DMS53 (cell line): Measurements from ENCODE around the gene LUC7L.
"Not testable (repeated sequence)": the region's sequence is repeated elsewhere in the genome, so short reads cannot be mapped to it uniquely, and the experiment has no call there.

Source experiments
- DNase-seq: peaks from one replicate; lab custom pipeline; 2025; lab: John Stamatoyannopoulos, UW

LUC7L gene

DNA sequence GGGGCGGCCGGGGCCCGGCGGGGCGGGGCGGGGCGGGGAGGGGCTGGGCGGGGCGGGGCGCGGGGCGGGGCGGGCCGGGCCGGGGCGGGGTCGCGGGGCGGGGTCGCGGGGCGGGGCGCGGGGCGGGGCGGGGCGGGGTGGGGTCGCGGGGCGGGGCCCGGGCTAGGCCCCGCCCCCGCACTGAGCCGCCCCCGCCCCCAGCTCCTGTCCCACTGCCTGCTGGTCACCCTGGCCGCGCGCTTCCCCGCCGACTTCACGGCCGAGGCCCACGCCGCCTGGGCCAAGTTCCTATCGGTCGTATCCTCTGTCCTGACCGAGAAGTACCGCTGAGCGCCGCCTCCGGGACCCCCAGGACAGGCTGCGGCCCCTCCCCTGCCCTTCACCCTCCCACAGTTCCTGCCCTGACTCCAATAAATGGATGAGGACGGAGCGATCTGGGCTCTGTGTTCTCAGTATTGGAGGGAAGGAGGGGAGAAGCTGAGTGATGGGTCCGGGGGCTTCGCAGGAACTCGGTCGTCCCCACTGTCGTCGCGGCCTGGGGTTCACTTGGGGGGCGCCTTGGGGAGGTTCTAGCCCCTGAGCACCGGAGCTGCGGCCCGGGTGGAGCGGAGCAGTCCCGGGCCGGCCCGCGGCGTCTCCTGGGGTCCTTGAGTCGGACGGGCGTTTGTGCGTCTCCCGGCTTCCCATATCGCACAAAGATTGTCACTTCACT, 64.3 kb downstream of the LUC7L start:
- DNase-seq = no peak

DNA sequence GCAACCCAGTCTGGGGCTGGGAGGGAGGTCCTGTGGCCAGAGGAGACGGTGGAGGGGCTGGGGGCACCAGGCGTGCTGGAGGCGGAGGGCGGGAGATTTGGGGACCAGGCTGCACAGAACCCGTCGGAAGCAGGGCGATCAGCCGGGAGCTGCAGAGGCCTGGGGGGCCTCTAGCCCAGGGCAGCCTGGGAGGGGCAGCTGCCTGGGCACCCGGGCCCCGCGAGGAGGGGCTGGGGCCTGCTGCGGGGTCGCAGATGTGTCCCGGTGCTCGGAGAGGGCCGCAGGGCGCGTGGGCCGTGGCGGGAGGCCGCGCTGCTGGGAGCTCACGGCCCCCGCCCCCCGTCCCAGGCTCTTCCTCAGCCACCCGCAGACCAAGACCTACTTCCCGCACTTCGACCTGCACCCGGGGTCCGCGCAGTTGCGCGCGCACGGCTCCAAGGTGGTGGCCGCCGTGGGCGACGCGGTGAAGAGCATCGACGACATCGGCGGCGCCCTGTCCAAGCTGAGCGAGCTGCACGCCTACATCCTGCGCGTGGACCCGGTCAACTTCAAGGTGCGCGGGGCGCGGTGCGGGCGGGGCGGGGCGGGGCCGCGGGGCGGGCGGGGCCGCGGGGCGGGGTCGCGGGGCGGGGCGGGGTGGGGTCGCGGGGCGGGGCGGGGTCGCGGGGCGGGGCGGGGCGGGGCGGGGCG, 65.0 kb downstream of the LUC7L start:
- DNase-seq = not testable (repeated sequence)

DNA sequence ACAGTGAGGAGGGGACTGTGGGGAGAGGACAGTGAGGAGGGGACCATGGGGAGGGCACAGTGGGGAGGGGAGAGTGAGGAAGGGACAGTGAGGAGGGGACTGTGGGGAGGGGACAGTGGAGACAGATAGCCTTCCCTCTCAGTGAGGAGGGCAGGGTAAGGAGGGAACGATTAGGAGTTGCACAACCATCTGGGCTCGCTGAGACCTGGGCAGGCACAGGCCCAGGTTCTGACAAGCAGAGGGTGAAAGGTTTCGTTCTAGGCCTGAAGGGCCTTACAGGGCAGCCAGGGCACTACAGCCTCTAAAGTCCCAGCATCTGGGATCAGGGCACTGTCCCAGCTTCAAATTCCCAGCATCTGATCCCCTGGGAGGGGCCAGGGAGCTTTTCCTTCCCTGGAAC, 65.6 kb downstream of the LUC7L start:
- DNase-seq = not testable (repeated sequence)

DNA sequence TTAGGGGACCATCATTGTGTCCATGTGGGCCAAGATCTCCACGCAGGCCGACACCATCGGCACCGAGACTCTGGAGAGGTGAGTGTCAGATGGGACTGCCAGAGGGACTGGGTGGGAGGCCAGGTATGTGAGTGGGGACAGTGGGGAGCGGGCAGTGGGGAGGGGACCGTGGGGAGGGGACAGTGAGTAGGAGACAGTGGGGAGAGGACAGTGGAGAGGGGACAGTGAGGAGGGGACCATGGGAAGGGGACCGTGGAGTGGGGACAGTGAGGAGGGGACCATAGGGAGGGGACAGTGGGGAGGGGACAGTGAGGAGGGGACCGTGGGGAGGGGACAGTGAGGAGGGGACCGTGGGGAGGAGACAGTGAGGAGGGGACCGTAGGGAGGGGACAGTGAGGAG, 66.1 kb downstream of the LUC7L start:
- DNase-seq = not testable (repeated sequence)

DNA sequence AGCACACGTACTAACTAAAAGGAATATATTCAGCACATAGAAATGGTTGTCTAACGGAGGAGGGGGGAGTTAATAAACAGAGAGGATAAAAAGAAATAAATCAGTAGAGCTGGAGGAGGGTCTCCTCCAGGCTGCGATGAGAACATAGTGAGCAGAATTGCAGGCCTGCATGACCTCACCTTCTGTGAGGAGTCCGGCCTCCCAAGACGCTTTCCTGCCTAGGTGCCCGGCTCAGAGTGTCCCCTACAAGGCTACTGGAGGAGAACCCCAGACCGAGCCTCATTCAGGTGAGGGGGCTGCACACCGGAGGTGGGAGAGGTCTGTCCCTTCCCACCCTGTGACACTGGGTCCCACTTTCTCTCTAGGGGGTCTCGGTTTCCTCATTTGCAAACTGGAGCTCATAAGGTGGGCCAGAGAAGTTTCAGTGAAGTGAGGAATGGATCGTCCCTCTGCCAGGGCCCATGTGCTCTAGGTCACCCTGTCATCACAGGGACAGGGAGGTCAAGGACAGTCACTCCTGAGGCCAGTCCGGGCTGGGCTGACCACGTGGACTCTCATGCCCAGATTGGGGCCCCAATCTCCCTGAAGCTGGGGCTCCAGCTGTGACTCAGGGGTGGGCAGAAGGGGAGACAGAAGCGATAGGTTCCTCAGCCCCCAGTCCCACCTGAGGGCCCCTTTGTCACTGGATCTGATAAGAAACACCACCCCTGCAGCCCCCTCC, 66.8 kb downstream of the LUC7L start:
- DNase-seq = no peak

DNA sequence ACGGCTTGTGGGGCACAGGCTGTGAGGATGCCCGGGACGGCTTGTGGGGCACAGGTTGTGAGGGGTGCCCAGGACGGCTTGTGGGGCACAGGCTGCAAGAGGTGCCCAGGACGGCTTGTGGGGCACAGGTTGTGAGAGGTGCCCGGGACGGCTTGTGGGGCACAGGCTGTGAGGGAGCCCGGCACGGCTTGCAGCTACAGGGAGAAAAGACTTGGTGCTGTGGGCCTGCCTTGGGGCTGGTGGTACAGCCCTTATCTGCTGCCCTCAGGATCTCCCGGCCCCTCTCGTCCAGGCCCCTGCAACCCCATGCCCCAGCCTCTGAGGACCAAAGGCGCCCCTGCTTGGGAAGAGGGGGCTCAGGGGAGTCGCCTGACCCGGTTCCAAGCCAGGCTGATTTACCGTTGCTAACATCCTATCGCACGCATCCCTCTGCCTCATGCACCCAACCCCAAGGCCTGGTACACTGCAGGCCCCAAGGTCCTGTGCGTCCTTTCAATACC, 68.5 kb downstream of the LUC7L start:
- no peak for DNase-seq

DNA sequence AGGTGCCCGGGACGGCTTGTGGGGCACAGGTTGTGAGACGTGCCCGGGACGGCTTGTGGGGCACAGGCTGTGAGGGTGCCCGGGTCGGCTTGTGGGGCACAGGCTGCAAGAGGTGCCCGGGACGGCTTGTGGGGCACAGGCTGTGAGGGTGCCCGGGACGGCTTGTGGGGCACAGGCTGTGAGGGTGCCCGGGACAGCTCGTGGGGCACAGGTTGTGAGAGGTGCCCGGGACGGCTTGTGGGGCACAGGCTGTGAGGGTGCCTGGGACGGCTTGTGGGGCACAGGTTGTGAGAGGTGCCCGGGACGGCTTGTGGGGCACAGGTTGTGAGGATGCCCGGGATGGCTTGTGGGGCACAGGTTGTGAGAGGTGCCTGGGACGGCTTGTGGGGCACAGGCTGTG, 69.0 kb downstream of the LUC7L start:
- not testable (repeated sequence) for DNase-seq

DNA sequence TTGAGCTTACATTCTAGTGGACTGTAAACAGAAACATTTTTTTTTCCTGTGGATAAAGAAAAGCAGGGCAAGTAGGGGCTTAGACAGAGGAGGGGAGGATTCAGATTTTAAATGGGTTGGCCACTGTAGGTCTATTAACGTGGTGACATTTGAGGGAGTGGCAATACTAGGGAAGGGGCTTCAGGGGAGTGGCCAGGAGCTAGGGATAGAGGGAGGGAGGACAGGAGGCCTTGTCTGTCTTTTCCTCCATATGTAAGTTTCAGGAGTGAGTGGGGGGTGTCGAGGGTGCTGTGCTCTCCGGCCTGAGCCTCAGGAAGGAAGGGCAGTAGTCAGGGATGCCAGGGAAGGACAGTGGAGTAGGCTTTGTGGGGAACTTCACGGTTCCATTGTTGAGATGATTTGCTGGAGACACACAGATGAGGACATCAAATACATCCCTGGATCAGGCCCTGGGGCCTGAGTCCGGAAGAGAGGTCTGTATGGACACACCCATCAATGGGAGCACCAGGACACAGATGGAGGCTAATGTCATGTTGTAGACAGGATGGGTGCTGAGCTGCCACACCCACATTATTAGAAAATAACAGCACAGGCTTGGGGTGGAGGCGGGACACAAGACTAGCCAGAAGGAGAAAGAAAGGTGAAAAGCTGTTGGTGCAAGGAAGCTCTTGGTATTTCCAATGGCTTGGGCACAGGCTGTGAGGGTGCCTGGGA, 70.0 kb downstream of the LUC7L start:
- DNase-seq = peak; percentile 23

DNA sequence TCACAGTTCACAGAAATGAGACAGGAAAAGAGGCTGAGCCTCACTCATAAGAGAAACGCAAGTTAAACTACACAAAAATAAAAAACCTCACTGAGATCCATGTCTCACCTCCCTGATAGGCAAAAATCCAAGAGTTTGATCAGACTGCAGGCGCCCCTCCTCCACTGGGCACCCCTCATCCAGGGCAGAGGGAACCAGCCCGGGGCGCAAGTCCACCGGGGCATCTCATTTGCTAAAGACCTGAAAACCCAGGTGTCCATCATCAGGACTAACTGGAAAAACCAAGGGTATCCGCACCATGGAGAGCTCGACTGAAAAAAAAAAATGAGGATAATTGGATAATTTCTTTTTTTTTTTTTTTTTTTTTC, 74.2 kb downstream of the LUC7L start:
- DNase-seq = no peak

DNA sequence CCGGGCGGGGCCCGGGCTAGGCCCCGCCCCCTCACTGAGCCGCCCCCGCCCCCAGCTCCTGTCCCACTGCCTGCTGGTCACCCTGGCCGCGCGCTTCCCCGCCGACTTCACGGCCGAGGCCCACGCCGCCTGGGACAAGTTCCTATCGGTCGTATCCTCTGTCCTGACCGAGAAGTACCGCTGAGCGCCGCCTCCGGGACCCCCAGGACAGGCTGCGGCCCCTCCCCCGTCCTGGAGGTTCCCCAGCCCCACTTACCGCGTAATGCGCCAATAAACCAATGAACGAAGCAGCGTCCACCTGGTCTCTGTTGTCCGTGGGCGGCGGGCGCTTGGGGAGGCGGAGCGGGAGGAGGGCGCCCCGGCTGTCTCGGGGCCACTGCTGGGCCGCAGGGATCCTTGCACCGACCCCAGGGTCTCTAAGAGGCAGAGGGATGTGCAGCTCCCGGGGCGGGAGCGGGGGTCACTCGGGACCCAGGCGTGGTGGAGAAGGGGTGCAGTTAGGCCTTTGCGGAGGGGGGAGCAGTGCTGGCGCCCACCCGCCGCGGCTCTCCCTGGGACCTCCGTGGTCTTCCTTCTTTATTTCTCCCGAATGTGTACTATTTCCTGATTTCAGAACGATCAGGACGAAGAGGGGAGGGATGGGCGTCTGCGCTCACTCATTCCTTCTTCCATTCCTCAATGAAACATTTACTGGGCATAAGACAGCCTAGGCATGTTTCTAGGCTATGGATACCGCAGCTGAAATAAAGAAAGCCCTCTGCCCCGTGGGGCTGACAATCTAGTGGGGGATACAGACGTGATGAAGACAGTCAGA, 74.8 kb downstream of the LUC7L start:
- peak; percentile 48 for DNase-seq

DNA sequence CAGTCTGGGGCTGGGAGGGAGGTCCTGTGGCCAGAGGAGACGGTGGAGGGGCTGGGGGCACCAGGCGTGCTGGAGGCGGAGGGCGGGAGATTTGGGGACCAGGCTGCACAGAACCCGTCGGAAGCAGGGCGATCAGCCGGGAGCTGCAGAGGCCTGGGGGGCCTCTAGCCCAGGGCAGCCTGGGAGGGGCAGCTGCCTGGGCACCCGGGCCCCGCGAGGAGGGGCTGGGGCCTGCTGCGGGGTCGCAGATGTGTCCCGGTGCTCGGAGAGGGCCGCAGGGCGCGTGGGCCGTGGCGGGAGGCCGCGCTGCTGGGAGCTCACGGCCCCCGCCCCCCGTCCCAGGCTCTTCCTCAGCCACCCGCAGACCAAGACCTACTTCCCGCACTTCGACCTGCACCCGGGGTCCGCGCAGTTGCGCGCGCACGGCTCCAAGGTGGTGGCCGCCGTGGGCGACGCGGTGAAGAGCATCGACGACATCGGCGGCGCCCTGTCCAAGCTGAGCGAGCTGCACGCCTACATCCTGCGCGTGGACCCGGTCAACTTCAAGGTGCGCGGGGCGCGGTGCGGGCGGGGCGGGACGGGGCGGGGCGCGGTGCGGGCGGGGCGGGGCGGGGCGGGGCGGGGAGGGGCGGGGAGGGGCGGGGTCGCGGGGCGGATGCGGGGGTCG, 75.6 kb downstream of the LUC7L start:
- not testable (repeated sequence) for DNase-seq

DNA sequence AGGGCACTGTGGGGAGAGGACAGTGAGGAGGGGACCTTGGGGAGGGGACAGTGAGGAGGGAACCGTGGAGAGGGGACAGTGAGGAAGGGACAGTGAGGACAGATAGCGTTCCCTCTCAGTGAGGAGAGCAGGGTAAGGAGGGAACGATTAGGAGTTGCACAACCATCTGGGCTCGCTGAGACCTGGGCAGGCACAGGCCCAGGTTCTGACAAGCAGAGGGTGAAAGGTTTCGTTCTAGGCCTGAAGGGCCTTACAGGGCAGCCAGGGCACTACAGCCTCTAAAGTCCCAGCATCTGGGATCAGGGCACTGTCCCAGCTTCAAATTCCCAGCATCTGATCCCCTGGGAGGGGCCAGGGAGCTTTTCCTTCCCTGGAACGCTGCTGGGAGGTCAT, 76.1 kb downstream of the LUC7L start:
- not testable (repeated sequence) for DNase-seq

DNA sequence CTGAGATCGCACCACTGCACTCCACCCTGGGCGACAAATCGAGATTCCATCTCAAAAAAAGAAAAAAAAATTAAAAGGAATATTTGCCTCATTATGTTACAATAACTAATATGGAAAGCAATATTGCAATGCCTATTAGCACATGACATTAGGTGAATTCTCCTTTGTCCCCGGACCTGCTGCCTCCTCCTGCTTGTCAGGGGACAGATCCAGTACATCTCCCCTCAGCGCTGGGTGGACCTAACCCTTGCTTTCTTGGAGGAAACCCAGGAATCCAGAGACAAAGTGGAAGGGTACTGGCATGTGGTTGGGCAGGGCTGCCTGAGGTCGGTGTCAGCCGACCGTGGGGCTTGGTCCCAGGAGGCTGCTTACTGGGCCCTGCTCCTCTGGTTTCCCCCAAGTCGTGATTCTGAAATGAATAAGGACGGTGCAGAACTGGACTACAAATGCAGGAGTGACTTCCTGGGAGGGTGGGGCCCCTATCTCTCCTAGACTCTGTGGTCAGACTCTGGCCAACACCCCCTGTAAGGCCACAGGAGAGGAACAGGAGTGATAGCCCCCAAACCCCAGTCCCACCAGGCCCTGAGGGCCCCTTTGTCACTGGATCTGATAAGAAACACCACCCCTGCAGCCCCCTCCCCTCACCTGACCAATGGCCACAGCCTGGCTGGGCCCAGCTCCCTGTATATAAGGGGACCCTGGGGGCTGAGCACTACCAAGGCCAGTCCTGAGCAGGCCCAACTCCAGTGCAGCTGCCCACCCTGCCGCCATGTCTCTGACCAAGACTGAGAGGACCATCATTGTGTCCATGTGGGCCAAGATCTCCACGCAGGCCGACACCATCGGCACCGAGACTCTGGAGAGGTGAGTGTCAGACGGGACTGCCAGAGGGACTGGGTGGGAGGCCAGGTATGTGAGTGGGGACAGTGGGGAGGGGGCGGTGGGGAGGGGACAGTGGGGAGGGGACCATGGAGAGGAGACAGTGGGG, 76.8 kb downstream of the LUC7L start, which contains the start of gene HBZ:
TSS of gene HBZ (plus strand) at position 504 of the 988 bp plus-strand sequence. CDS start at position 770, 266 bp downstream.
- DNase-seq = no peak

DNA sequence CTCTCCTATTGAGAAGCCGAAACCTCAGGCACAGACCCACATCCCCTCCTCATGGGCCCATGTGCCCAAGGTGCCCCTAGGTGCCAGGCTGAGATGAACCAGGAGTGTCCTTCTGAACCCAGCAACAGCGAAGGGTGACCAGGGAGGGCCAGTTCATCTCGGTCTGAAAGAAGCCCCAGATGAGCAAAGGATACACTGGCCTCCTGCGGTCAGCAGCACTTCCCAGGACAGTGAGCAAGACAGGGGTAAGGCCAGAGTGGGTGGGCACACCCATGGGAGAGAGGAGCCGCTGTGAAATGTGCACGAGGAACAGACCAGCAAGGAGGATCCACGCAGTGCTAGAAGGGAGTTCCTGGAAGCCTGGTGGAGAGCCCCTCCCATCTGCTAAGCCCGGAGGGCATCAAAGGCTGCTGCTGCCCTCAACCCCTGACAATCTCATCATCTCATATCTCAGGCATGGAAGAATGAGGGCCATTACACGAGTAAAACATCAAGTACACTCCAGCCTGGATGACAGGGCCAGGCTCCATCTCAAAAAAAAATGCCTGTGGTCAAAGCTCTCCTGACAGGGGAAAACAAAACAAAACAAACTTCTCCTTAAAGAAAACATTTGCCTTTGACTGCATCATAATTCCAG, 80.1 kb downstream of the LUC7L start:
- no peak for DNase-seq

DNA sequence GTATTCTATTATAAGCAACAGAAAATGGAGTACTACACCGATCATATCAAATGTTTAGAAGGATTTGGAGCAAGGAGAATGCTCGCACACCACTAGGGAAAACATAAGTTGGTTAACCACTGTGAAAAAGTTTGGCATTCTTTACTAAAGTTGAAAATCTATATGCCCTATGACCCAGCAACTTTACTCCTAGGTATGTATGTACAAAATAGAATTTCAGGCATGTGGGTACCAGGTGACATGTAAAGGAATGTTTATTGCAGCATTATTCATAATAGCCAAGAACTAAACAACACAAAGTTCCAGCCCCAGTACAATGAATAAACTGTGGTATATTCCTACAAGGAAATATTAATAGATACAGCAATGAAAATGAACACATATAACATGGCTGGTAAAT, 82.6 kb downstream of the LUC7L start:
- DNase-seq = no peak

DNA sequence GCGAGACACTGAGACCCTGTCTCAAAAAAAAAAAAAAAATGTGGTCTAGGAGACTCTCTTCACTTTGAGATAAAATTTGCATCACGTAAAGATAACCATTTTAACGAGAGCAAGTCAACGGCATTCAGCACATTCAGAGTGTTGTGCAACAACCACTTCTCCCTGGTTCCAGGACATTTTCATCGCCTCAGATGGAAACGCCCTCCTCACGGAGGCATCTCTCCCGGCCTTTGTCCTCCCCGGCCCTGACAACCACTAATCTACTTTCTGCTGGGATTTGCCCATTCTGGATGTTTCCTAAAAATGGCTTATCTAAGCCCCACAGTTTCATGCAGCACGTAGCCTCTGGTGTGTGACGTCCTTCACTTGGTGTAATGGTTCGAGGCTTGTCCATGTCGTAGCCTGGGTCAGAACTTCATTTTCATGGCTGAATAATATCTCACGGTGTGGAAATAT, 84.4 kb downstream of the LUC7L start:
- no peak for DNase-seq

DNA sequence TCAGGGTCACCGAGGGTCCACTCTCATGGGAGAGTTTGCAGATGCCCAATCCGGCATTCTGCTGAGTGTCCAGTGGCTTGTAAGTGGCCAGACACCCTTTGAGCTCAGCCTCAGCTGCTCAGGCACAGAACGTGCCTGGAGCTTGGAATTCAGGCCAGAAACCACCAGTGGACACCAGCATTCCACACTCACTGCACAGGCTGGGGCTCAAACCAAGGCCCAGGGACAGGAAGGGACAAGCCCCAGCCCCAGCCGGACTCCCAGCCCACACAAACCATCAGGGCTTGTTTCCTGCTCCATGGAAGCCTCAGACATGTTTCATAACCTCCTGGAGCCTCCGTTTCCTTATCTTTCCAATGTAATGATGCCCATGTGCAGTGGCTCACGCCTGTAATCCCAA, 85.8 kb downstream of the LUC7L start:
- DNase-seq = no peak

DNA sequence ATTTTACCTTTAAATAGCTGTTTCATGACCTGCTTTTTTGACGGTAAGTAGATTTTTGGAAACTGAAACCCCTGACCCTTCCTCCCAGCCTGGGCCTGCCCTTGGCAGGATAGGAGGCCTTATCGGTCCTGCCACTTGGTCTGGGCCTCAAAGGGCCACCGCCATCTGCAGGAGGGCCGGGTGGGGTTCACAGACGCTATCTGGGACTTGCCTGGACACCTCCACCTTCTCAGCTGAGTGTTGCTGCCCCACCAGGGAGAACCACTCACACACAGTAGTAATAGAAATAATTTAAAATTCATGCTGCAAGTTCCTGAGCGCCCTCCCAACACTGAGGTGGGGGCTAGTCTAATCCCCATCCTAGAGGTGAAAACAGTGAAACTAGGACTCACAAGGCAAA, 86.2 kb downstream of the LUC7L start:
- no peak for DNase-seq

DNA sequence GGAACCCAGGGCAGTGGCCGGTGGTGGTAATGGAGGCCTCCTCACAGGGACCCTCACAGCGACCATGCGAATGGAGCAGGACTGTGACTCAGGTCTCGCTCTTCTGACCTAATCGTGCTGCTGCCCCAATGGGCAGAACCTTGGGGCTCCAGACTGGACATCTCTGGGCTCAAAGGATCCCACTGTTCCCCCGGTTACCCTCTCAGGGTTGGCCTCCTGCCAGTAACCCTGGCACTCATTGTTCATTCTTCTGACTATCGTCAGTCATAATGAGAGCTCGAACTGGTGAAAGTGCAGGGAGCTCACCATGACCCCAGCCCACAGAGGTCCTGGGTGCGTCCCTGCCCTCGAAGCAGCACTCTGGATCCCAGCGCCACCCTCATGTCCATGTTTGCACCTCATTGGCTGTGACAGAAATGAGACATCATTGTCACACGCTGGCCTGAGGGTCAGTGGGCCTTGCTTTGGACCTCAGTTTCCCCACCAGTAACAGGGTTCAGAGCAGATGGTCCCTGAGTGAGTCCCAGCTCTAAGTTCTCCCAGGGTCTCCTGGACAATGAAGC, 86.8 kb downstream of the LUC7L start:
- no peak for DNase-seq
